IPS-15b (cell line): ENCODE data around the gene KLHL5.
"Not testable (repeated sequence)": the region's sequence is repeated elsewhere in the genome, so short reads cannot be mapped to it uniquely, and the experiment has no call there.

ENCODE experiments used
- H3K27me3 ChIP-seq: one replicate; pipeline ENCODE4 v1.6.1; 2013; ENCODE audit warnings: low read length; ENCODE audit not compliant: control insufficient read depth, insufficient read depth
- H3K36me3 ChIP-seq: one replicate; pipeline ENCODE4 v1.6.1; 2013; ENCODE audit warnings: low read length; ENCODE audit not compliant: control insufficient read depth, insufficient read depth
- H3K4me1 ChIP-seq: one replicate; pipeline ENCODE4 v1.6.1; 2013; ENCODE audit warnings: mild to moderate bottlenecking, low read length; ENCODE audit not compliant: control insufficient read depth, insufficient read depth
- H3K4me3 ChIP-seq: one replicate; pipeline ENCODE4 v1.5.1; 2013; ENCODE audit warnings: low read depth, low read length
- H3K9ac ChIP-seq: one replicate; pipeline ENCODE4 v1.6.1; 2013; ENCODE audit warnings: low read depth, mild to moderate bottlenecking, low read length
- H3K9me3 ChIP-seq: one replicate; pipeline ENCODE4 v1.6.1; 2013; ENCODE audit warnings: mild to moderate bottlenecking, low read length; ENCODE audit not compliant: control insufficient read depth, insufficient read depth

KLHL5 gene

GRCh38 chr4:39118034-39118658, 56.1 kb downstream of the KLHL5 start:
- Histone ChIP-seq H3K9ac (no peak overlapping the region), H3K36me3 (no peaks in the 10 kb centered on the region)

GRCh38 chr4:39120418-39120817, 58.4 kb downstream of the KLHL5 start:
- Histone ChIP-seq H3K4me3 (no peak overlapping the region), H3K27me3 (no peaks in the 10 kb centered on the region), H3K9ac (no peak overlapping the region), H3K9me3 (no peaks in the 10 kb centered on the region), H3K36me3 (no peaks in the 10 kb centered on the region), H3K4me1 (no peaks in the 10 kb centered on the region)

More at GRCh38 chr4:39118034-39118658, 56.1 kb downstream of the KLHL5 start:
- H3K4me3 ChIP-seq, result no peak overlapping the region
- H3K4me1 ChIP-seq, result no peaks in the 10 kb centered on the region
- no peaks in the 10 kb centered on the region for H3K9me3 ChIP-seq
- no peaks in the 10 kb centered on the region for H3K27me3 ChIP-seq

GRCh38 chr4:39124885-39125599, 63.0 kb downstream of the KLHL5 start:
- no peak overlapping the region for H3K4me3 ChIP-seq
- no peaks in the 10 kb centered on the region for H3K27me3 ChIP-seq
- no peaks in the 10 kb centered on the region for H3K9me3 ChIP-seq
- no peaks in the 10 kb centered on the region for H3K4me1 ChIP-seq
- no peak overlapping the region for H3K9ac ChIP-seq
- H3K36me3 ChIP-seq, result no peaks in the 10 kb centered on the region

GRCh38 chr4:39125600-39125985, 63.6 kb downstream of the KLHL5 start:
- Histone ChIP-seq H3K4me3 (no peak overlapping the region), H3K36me3 (no peaks in the 10 kb centered on the region), H3K9me3 (no peaks in the 10 kb centered on the region), H3K4me1 (no peaks in the 10 kb centered on the region), H3K9ac (no peak overlapping the region), H3K27me3 (no peaks in the 10 kb centered on the region)

- H3K9me3 ChIP-seq, result no peaks in the 10 kb centered on the region
- no peak overlapping the region for H3K4me3 ChIP-seq
- H3K27me3 ChIP-seq, result no peaks in the 10 kb centered on the region
- H3K36me3 ChIP-seq, result no peaks in the 10 kb centered on the region
- no peak overlapping the region for H3K9ac ChIP-seq
- H3K4me1 ChIP-seq, result no peaks in the 10 kb centered on the region
Measured at GRCh38 chr4:39126256-39127095, 64.4 kb downstream of the KLHL5 start.

GRCh38 chr4:39133623-39134022, 71.6 kb downstream of the KLHL5 start:
- Histone ChIP-seq H3K4me3 (no peak overlapping the region), H3K4me1 (peaks cover 3% of the 10 kb centered on the region), H3K36me3 (no peaks in the 10 kb centered on the region), H3K9ac (no peak overlapping the region), H3K27me3 (no peaks in the 10 kb centered on the region), H3K9me3 (no peaks in the 10 kb centered on the region)

- Histone ChIP-seq H3K36me3 (no peaks in the 10 kb centered on the region), H3K9ac (no peak overlapping the region), H3K9me3 (no peaks in the 10 kb centered on the region), H3K27me3 (no peaks in the 10 kb centered on the region), H3K4me1 (peaks cover 3% of the 10 kb centered on the region), H3K4me3 (no peak overlapping the region)
Measured at GRCh38 chr4:39134683-39135306, 72.8 kb downstream of the KLHL5 start.

GRCh38 chr4:39138227-39138626, 76.2 kb downstream of the KLHL5 start:
- not testable (repeated sequence) for H3K4me3 ChIP-seq, H3K9me3 ChIP-seq, H3K9ac ChIP-seq, H3K27me3 ChIP-seq, H3K4me1 ChIP-seq, H3K36me3 ChIP-seq

- H3K4me1 ChIP-seq, result no peaks in the 10 kb centered on the region
- no peak overlapping the region for H3K9ac ChIP-seq
- H3K27me3 ChIP-seq, result no peaks in the 10 kb centered on the region
- no peaks in the 10 kb centered on the region for H3K36me3 ChIP-seq
- no peaks in the 10 kb centered on the region for H3K9me3 ChIP-seq
- no peak overlapping the region for H3K4me3 ChIP-seq
Measured at GRCh38 chr4:39146211-39146610, 84.2 kb downstream of the KLHL5 start.

GRCh38 chr4:39154009-39154408, 92.0 kb downstream of the KLHL5 start:
- Histone ChIP-seq H3K36me3 (no peaks in the 10 kb centered on the region), H3K9me3 (no peaks in the 10 kb centered on the region), H3K9ac (no peak overlapping the region), H3K4me3 (no peak overlapping the region), H3K4me1 (no peaks in the 10 kb centered on the region), H3K27me3 (no peaks in the 10 kb centered on the region)

- H3K9me3 ChIP-seq, result no peaks in the 10 kb centered on the region
- H3K4me3 ChIP-seq, result no peak overlapping the region
- no peaks in the 10 kb centered on the region for H3K27me3 ChIP-seq
- H3K36me3 ChIP-seq, result no peaks in the 10 kb centered on the region
- H3K4me1 ChIP-seq, result no peaks in the 10 kb centered on the region
- no peak overlapping the region for H3K9ac ChIP-seq
Measured at GRCh38 chr4:39157520-39157919, 95.5 kb downstream of the KLHL5 start.
